ENCODE measurements around the gene SH3BGRL2. TPM values are rescaled to one million over a fixed set of nuclear protein-coding genes. Genes with fewer than 3 reads are reported as not detected.
"Not testable (repeated sequence)": the region's sequence is repeated elsewhere in the genome, so short reads cannot be mapped to it uniquely, and the experiment has no call there.

SH3BGRL2 gene
- total RNA-seq, 3 donors from 2014 or later, result 0.14 to 0.92 (median 0.51) TPM

GRCh38 chr6:79608334-79609224 is 22.6 kb upstream of the SH3BGRL2 start:
- ATAC-seq, result no peak
- no peaks in the 10 kb centered on the region for H3K27me3 Mint-ChIP-seq (ENCODE audit: low read depth)

GRCh38 chr6:79609225-79609595 is 21.9 kb upstream of the SH3BGRL2 start:
- DNase-seq (no peak), ATAC-seq (no peak)
- Mint-ChIP-seq H3K4me1 (ENCODE audit: low read depth) (no peaks in the 10 kb centered on the region), H3K36me3 (ENCODE audit: insufficient read depth) (no peaks in the 10 kb centered on the region), H3K27me3 (ENCODE audit: low read depth) (no peaks in the 10 kb centered on the region), H3K4me3 (no peak overlapping the region), H3K9me3 (no peaks in the 10 kb centered on the region)

More at GRCh38 chr6:79608334-79609224, 22.6 kb upstream of the SH3BGRL2 start:
- Mint-ChIP-seq H3K36me3 (ENCODE audit: insufficient read depth) (no peaks in the 10 kb centered on the region), H3K4me3 (no peak overlapping the region), H3K9me3 (no peaks in the 10 kb centered on the region), H3K4me1 (ENCODE audit: low read depth) (no peaks in the 10 kb centered on the region)
- DNase-seq, result no peak

- H3K4me3 Mint-ChIP-seq, result no peak overlapping the region
- ATAC-seq, result no peak
- no peaks in the 10 kb centered on the region for H3K4me1 Mint-ChIP-seq (ENCODE audit: low read depth)
Measured at GRCh38 chr6:79610306-79611009, 20.7 kb upstream of the SH3BGRL2 start.

DNA sequence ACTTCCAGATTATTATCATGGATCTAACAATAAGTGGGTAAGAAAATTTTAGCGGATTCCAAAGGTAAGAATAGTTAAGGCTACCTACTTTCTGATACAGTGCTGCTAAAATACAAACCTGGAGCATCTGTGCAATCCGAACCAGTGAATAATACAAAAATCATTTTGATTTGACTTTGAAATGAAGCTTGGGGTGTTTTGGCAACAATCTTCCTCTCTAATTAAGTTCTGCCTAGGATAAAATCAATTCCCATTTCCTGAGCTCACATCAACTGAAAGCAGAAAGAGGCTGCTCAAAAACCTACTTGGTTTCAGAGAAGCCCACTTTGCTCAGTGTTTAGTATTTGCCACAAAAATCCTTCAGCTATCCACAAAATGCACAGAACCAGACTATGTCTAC is 18.7 kb upstream of the SH3BGRL2 start:
- Mint-ChIP-seq H3K36me3 (ENCODE audit: insufficient read depth) (no peaks in the 10 kb centered on the region), H3K4me3 (no peak overlapping the region), H3K27me3 (ENCODE audit: low read depth) (peaks cover 2% of the 10 kb centered on the region), H3K4me1 (ENCODE audit: low read depth) (no peaks in the 10 kb centered on the region), H3K9me3 (no peaks in the 10 kb centered on the region)
- DNase-seq (no peak), ATAC-seq (no peak)

More at GRCh38 chr6:79610306-79611009, 20.7 kb upstream of the SH3BGRL2 start:
- Mint-ChIP-seq H3K9me3 (no peaks in the 10 kb centered on the region), H3K27me3 (ENCODE audit: low read depth) (no peaks in the 10 kb centered on the region), H3K36me3 (ENCODE audit: insufficient read depth) (no peaks in the 10 kb centered on the region)
- DNase-seq, result no peak

DNA sequence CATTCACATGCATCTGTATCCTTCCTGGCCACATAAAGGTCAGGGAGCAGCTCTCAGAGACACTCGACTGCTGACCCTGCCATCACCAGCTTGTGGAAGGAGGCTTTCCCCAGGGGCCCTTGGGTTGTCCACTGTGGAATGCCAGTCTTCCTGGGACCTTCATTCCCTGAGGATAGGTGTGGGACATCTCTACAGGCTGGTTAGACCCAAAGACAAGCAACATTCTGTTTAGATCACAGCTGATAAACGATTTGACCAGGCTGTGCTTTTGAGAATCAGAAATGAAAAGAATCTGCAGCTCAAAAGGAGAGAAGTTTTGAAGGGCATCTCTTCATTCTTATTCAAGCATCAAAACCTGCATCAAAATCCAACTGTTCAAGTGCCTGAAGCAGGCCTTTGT is 18.2 kb upstream of the SH3BGRL2 start:
- H3K36me3 Mint-ChIP-seq (ENCODE audit: insufficient read depth), result no peaks in the 10 kb centered on the region
- no peak for ATAC-seq

GRCh38 chr6:79613912-79614311 is 17.2 kb upstream of the SH3BGRL2 start:
- Mint-ChIP-seq H3K9me3 (no peaks in the 10 kb centered on the region), H3K36me3 (ENCODE audit: insufficient read depth) (no peaks in the 10 kb centered on the region), H3K4me3 (no peak overlapping the region), H3K27me3 (ENCODE audit: low read depth) (peaks cover 4% of the 10 kb centered on the region), H3K4me1 (ENCODE audit: low read depth) (no peaks in the 10 kb centered on the region)
- DNase-seq (no peak), ATAC-seq (no peak)

More for the DNA sequence above, 18.2 kb upstream of the SH3BGRL2 start:
- Mint-ChIP-seq H3K4me3 (no peak overlapping the region), H3K27me3 (ENCODE audit: low read depth) (peaks cover 2% of the 10 kb centered on the region), H3K9me3 (no peaks in the 10 kb centered on the region), H3K4me1 (ENCODE audit: low read depth) (no peaks in the 10 kb centered on the region)
- no peak for DNase-seq

DNA sequence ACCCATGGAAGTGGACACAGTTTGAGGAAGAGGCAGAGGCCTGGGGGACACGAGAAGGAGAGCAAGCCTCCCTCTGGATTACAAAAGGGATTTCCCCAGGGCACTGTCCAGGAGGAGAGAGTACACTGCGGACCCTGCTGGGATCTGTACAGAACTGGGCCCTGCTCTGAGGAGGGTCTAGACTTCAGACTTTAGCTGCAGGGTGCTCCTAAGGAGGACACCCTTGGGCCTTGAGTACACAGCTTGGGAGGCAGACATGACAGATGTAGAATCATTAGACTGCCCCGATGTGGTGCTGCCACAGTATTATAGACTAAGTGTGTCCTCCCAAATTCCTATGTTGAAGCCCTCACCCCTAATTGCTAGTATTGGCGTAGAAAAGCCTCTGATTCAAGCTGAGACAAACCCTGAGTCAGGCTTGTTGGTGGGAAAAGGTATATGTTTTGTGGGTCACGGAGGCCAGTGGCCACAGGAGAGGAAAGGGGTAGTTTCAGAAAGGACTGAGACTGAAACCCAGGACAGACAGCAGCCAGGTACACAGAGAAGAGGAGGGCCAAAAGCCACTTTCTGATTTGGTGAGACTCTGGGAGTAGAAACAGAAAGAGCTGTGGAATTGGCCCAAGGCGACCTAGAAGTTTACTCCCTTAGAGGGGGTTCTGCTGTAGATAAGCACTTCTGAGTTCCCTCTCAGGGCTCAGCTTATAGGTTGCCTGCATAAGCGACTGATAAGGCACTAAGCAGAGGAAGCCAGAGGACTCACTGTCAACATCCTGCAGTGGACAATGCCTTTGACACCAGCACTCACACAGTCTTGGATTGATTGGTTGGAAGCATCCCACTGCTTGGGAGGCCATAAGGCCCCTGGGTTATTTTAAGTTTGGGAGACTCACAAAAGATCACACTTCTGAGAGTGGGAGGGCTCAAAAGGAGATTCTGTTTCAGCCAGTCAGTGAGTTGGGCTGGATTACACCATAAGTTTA is 16.5 kb upstream of the SH3BGRL2 start:
- Mint-ChIP-seq H3K27me3 (ENCODE audit: low read depth) (peaks cover 7% of the 10 kb centered on the region), H3K4me1 (ENCODE audit: low read depth) (no peaks in the 10 kb centered on the region), H3K36me3 (ENCODE audit: insufficient read depth) (no peaks in the 10 kb centered on the region), H3K9me3 (no peaks in the 10 kb centered on the region), H3K4me3 (no peak overlapping the region)
- ATAC-seq (no peak), DNase-seq (no peak)

DNA sequence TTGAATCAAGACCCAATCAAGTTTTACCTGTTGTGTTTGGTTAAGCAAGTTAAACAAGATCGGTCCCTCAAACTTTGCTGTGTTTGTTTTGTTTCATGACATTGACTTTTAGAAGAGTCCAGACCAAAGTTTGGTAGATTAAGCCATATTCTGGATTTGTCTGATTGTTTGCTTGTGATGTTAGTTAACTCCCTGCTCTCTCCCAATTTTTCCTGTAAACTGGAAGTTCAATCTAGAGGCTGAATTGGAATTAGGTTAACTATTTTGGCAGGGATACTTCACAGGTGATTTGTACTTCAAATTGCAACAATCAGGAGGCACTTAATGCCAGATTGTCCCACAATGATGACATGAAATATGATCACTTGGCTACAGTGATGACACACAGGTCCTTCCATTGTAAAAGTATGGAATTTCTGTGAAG is 13.6 kb upstream of the SH3BGRL2 start:
- no peak for ATAC-seq
- Mint-ChIP-seq H3K4me3 (no peak overlapping the region), H3K36me3 (ENCODE audit: insufficient read depth) (no peaks in the 10 kb centered on the region), H3K4me1 (ENCODE audit: low read depth) (no peaks in the 10 kb centered on the region), H3K27me3 (ENCODE audit: low read depth) (peaks cover 7% of the 10 kb centered on the region), H3K9me3 (no peaks in the 10 kb centered on the region)
- no peak for DNase-seq

- ATAC-seq, H3K4me3 Mint-ChIP-seq: not testable (repeated sequence)
Measured at GRCh38 chr6:79618425-79618824, 12.7 kb upstream of the SH3BGRL2 start.

DNA sequence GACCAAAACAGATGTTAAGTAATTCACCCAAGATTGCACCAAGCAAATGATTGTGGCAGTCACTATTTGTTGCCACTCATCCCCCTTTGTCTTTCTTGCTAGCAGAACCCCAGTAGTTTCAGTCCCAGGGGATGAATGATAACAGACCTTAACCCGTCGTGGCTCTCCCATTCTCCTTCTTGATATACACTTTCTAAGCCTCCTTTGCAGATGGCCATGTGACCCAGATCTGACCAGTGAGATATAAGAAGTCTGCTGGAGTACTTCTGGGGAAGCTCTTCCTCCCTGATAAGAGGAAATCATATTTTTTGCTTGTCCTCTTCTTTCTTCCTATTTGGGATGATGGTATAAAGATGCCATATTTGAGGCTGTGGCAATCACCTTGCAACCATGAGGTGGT is 9.6 kb upstream of the SH3BGRL2 start:
- no peak overlapping the region for H3K4me3 Mint-ChIP-seq
- H3K27me3 Mint-ChIP-seq (ENCODE audit: low read depth), result peaks cover 7% of the 10 kb centered on the region
- ATAC-seq (no peak), DNase-seq (no peak)
- no peaks in the 10 kb centered on the region for H3K4me1 Mint-ChIP-seq (ENCODE audit: low read depth)
- no peaks in the 10 kb centered on the region for H3K9me3 Mint-ChIP-seq
- H3K36me3 Mint-ChIP-seq (ENCODE audit: insufficient read depth), result no peaks in the 10 kb centered on the region

More at GRCh38 chr6:79618425-79618824, 12.7 kb upstream of the SH3BGRL2 start:
- H3K9me3 Mint-ChIP-seq; DNase-seq; H3K4me1 Mint-ChIP-seq (ENCODE audit: low read depth); H3K36me3 Mint-ChIP-seq (ENCODE audit: insufficient read depth); H3K27me3 Mint-ChIP-seq (ENCODE audit: low read depth): not testable (repeated sequence)

DNA sequence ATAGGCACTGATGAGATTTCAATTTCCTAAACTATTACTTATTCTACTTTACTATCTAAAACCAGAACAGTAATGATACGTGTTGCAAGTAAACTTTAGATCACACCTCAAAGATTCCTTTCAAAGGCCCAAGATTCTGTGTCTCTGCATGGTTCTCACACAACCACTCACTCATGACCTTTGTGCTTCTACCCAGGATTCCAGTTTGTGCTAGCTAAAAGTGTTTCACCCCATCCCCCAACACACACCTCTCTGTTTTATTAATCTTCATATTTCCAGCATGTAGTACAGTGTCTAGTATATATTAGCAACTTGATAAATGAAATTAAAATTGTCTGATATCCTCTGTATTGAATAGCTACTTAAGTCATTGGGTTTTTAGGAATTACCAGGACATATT is 8.8 kb upstream of the SH3BGRL2 start:
- Mint-ChIP-seq H3K27me3 (ENCODE audit: low read depth) (peaks cover 8% of the 10 kb centered on the region), H3K36me3 (ENCODE audit: insufficient read depth) (no peaks in the 10 kb centered on the region), H3K9me3 (no peaks in the 10 kb centered on the region), H3K4me1 (ENCODE audit: low read depth) (no peaks in the 10 kb centered on the region), H3K4me3 (no peak overlapping the region)
- no peak for ATAC-seq
- no peak for DNase-seq

DNA sequence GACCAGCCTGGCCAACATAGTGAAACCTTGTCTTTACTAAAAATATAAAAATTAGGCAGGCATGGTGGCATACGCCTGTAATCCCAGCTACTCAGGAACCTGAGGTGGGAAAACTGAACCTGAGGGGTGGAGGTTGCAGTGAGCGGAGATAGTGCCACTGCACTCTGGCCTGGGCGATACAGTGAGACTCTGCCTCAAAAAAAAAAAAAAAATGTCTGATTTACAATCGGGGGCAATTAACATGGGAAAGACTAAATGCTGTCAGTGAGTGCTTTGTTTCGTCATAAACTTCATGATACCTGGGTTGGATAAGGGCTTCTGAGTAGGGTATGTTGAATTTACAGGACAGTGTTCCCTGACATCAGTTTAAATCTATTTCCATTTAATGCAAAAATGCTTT is 8.0 kb upstream of the SH3BGRL2 start:
- H3K4me3 Mint-ChIP-seq, result no peak overlapping the region
- ATAC-seq (no peak), DNase-seq (no peak)
- no peaks in the 10 kb centered on the region for H3K4me1 Mint-ChIP-seq (ENCODE audit: low read depth)
- no peaks in the 10 kb centered on the region for H3K9me3 Mint-ChIP-seq
- H3K36me3 Mint-ChIP-seq (ENCODE audit: insufficient read depth), result no peaks in the 10 kb centered on the region
- peaks cover 8% of the 10 kb centered on the region for H3K27me3 Mint-ChIP-seq (ENCODE audit: low read depth)

DNA sequence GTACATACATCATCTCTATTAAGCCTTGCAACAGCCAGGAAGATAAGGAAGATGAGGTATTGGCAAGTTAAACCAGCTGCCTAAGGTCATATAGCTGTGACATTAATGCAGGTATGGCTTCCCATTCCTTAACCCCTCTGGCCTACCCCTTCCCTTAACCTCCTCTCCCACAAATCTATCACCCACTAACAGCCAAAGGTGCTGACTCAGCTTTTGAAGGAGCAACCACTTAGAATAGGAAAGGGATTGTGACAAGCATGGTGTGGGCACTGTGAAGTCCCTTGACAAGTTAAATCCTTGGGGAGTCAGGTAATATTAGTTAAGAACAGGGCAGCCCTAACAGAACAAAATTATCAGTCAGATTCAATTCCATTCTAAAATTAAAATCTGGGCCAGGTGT is 5.4 kb upstream of the SH3BGRL2 start:
- Mint-ChIP-seq H3K9me3 (no peaks in the 10 kb centered on the region), H3K4me3 (no peak overlapping the region), H3K27me3 (ENCODE audit: low read depth) (peaks cover 14% of the 10 kb centered on the region), H3K4me1 (ENCODE audit: low read depth) (peaks cover 2% of the 10 kb centered on the region), H3K36me3 (ENCODE audit: insufficient read depth) (no peaks in the 10 kb centered on the region)
- no peak for DNase-seq
- no peak for ATAC-seq

GRCh38 chr6:79626811-79627210 is 4.3 kb upstream of the SH3BGRL2 start:
- peaks cover 7% of the 10 kb centered on the region for H3K4me1 Mint-ChIP-seq (ENCODE audit: low read depth)
- H3K4me3 Mint-ChIP-seq, result no peak overlapping the region
- peaks cover 19% of the 10 kb centered on the region for H3K27me3 Mint-ChIP-seq (ENCODE audit: low read depth)
- H3K9me3 Mint-ChIP-seq, result no peaks in the 10 kb centered on the region
- DNase-seq (no peak), ATAC-seq (no peak)
- no peaks in the 10 kb centered on the region for H3K36me3 Mint-ChIP-seq (ENCODE audit: insufficient read depth)

Measured in activated T-cell treated with anti-CD3 and anti-CD28 coated beads, Interleukin-2, amount 50 U/mL, for 4 hours (primary cell).